ENCODE measurements around the gene HBG1.

- TF ChIP-seq, protein P1, sequence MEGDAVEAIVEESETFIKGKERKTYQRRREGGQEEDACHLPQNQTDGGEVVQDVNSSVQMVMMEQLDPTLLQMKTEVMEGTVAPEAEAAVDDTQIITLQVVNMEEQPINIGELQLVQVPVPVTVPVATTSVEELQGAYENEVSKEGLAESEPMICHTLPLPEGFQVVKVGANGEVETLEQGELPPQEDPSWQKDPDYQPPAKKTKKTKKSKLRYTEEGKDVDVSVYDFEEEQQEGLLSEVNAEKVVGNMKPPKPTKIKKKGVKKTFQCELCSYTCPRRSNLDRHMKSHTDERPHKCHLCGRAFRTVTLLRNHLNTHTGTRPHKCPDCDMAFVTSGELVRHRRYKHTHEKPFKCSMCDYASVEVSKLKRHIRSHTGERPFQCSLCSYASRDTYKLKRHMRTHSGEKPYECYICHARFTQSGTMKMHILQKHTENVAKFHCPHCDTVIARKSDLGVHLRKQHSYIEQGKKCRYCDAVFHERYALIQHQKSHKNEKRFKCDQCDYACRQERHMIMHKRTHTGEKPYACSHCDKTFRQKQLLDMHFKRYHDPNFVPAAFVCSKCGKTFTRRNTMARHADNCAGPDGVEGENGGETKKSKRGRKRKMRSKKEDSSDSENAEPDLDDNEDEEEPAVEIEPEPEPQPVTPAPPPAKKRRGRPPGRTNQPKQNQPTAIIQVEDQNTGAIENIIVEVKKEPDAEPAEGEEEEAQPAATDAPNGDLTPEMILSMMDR (optimal IDR thresholded peaks at IDR 0.05 in 1 of 3, IDR thresholded peaks at IDR 0.05 in 1 of 3, conservative IDR thresholded peaks at IDR 0.05 in 1 of 3; ENCODE audit: extremely low read depth in 1 of 3, insufficient read depth in 2 of 3, low read length in 3 of 3) = no peak
- no peak for TF ChIP-seq EZH2 (IDR thresholded peaks at IDR 0.05; ENCODE audit: low read length)
Observed at GRCh38 chr11:5234381-5234834, 15.2 kb downstream of the HBG1 start, which contains the start of gene HBD.
